BE2C (cell line): ENCODE measurements around the gene ZNF778.

Source experiments
- DNase-seq: peaks from one replicate; pipeline ENCODE4 v3.0.0-alpha.2; 2020
- H3K27me3 ChIP-seq: fragments of 250-450 bp; sonication (Bioruptor Pico); 2 replicates; pipeline ENCODE4 v1.5.1; 2020; ENCODE audit warnings: mild to moderate bottlenecking
- H3K36me3 ChIP-seq: fragments of 250-450 bp; sonication (Bioruptor Pico); 2 replicates; pipeline ENCODE4 v1.5.1; 2020; ENCODE audit warnings: mild to moderate bottlenecking
- H3K4me1 ChIP-seq: fragments of 250-450 bp; sonication (Bioruptor Pico); 2 replicates; pipeline ENCODE4 v1.5.1; 2020
- H3K4me3 ChIP-seq: 2 replicates; pipeline ENCODE4 v1.5.1; 2011; ENCODE audit warnings: low read depth, low read length
- H3K9me3 ChIP-seq: fragments of 250-450 bp; sonication (Bioruptor Pico); 2 replicates; pipeline ENCODE4 v1.5.1; 2020
- TF ChIP-seq, protein P1 (sequence below): IDR thresholded peaks from 2 replicates; pipeline ENCODE4 v1.5.1; 2012; ENCODE audit warnings: mild to moderate bottlenecking, low read depth, low read length

ZNF778 gene

DNA sequence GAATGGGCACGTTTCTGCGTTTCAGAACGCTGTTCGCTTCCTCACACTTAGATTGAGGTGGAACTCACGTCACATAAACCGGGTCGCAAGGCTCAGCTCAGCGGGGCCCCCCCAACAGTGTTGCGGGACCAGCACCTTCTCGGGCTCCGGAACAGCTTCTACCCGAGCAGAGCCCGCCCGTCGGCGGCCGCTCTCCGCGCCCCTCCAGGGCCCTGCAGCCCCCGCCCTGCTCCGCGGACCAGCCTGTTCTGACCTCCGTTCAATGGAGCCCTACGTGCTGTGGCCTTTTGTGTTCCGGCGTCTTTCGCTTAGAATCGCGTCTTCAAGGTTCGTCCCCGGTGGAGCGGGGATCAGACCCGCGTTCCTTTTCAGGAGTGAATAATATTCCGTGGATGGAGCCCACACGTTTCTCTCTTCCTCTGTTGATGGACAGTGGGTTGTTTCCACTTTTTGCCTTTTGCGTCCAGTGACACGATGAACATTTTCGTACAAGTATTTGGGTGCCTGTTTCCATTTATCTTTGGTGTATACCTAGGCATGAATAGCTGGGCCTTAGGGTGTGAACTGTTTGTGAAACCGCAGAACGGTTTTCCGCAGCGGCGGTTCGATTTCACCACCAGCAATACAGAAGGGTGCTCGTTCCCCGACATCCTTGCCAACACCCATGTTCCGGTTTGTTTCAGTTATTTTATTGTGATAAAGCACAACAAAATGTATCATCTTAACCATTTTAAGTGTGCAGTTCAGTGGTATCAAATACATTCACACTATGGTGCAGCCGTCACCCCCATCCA lies 14.9 kb upstream of the ZNF778 start:
- TF ChIP-seq, protein P1, sequence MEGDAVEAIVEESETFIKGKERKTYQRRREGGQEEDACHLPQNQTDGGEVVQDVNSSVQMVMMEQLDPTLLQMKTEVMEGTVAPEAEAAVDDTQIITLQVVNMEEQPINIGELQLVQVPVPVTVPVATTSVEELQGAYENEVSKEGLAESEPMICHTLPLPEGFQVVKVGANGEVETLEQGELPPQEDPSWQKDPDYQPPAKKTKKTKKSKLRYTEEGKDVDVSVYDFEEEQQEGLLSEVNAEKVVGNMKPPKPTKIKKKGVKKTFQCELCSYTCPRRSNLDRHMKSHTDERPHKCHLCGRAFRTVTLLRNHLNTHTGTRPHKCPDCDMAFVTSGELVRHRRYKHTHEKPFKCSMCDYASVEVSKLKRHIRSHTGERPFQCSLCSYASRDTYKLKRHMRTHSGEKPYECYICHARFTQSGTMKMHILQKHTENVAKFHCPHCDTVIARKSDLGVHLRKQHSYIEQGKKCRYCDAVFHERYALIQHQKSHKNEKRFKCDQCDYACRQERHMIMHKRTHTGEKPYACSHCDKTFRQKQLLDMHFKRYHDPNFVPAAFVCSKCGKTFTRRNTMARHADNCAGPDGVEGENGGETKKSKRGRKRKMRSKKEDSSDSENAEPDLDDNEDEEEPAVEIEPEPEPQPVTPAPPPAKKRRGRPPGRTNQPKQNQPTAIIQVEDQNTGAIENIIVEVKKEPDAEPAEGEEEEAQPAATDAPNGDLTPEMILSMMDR = no peak
- H3K27me3 ChIP-seq = peaks cover 78% of the 10 kb centered on the region
- H3K4me1 ChIP-seq = no peaks in the 10 kb centered on the region
- H3K36me3 ChIP-seq = no peaks in the 10 kb centered on the region
- peaks cover 3% of the 10 kb centered on the region; the same call in 1 of the 2 replicates for H3K9me3 ChIP-seq
- H3K4me3 ChIP-seq = no peak overlapping the region
- DNase-seq = no peak

DNA sequence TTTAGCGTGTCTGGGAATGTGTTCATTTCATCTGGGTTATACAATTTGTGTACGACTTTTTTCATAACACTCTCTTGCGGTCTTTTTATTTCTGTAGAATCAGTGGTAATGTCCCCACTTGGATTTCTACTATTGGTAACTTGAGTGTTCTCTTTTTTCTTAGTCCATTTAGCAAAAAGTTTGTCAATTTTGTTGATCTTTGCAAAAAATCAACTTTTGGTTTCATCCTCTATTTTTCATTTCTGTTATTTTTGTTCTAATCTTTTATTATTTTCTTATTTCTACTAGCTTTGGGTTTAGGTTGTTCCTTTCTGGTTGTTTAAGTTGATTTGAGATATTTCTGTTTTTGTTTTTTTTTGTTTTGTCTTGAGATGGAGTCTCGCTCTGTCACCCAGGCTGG lies 9.5 kb upstream of the ZNF778 start:
- TF ChIP-seq, protein P1 = no peak
- H3K9me3 ChIP-seq = no peaks in the 10 kb centered on the region
- no peaks in the 10 kb centered on the region for H3K4me1 ChIP-seq
- no peaks in the 10 kb centered on the region for H3K36me3 ChIP-seq
- DNase-seq = no peak
- H3K27me3 ChIP-seq = peaks cover 80% of the 10 kb centered on the region
- H3K4me3 ChIP-seq = no peak overlapping the region

DNA sequence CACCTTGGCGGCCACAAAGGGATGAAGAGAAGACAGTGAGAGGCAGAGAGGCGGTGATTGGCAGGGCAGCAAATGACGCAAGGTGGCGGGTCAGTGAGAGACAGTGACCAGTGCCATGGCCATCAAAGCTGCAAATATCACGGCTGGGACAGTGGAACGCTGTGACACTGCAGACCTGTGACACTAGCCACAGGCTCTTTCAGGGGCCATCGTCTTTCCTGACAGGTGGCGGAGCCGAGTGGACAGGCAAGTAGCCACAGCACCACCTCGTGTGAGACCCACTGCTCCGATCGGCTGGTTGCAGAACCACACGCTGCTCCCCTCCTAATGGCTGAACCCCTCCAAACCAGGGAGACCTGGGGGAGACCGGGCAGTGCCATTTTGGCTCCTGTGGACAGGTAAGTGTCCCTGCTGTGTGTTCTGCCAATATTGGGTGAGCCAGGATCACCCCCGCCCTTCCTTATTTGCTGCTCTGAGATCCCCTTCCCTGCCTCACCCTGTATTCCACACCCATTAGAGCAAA lies 7.9 kb upstream of the ZNF778 start:
- Histone ChIP-seq H3K36me3 (no peaks in the 10 kb centered on the region), H3K9me3 (no peaks in the 10 kb centered on the region), H3K27me3 (peaks cover 65% of the 10 kb centered on the region), H3K4me1 (no peaks in the 10 kb centered on the region), H3K4me3 (no peak overlapping the region)
- DNase-seq = no peak
- TF ChIP-seq, protein P1 = no peak

DNA sequence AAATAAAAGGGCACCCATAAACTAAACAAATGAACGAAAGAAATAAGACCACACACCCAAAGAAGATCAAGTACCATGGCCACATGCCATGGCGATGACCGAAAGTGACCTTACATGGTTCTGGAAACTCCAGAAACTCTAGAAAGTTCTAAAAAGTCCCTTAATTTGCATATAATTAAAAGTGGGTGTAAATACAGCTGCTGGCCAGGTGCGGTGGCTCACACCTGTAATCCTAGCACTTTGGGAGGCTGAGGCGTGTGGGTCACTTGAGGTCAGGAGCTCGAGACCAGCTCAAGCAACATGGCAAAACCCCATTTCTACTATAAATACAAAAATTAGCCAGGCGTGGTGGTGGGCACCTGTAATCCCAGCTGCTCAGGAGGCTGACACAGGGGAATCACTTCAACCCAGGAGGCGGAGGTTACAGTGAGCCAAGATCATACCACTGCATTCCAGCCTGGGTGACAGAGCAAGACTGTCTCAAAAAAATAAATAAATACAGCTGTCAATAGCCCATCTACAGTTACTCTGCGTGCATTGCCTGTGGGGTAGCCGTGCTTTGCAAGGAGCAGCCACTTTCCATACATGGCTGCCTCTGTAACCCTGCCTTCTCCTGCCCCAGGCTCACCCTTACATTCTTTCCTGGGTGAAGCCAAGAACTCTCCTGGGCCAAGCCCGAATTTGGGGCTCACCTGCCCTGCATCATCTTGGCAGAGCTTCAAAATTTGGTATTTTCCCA lies 7.2 kb upstream of the ZNF778 start:
- no peak overlapping the region for H3K4me3 ChIP-seq
- no peaks in the 10 kb centered on the region for H3K9me3 ChIP-seq
- no peak for DNase-seq
- no peaks in the 10 kb centered on the region for H3K4me1 ChIP-seq
- TF ChIP-seq, protein P1 = no peak
- H3K36me3 ChIP-seq = no peaks in the 10 kb centered on the region
- H3K27me3 ChIP-seq = peaks cover 58% of the 10 kb centered on the region

DNA sequence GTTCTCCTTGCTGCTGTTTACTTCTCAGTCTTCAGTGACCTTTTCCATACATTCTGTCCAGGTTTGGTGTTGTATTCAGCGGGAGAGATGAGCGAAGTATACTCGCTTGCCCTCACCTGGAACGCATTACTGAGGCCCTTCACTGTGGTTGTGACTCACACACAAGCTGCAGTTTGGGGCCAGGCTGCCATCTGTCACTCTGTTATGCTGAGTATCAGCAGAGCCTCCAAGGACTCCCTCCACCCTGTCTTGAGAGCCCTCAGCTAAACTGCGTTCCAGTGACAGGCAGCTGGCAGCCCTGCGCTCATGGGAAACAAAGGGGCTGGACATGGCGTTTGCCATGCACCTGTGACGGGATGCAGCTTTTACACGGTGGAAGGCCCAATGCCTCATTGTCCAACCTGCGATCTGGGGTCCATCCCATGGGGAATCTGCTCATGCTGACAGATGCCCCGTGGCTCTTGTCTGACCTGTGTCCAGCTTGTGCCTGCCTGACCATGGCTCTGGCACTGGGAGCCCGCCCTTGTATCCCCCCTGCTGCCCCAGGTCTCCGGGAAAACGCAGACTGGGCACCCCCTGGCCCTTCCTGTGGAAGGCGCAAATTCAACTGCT lies 6.5 kb upstream of the ZNF778 start:
- H3K4me1 ChIP-seq = no peaks in the 10 kb centered on the region
- H3K36me3 ChIP-seq = no peaks in the 10 kb centered on the region
- H3K9me3 ChIP-seq = no peaks in the 10 kb centered on the region
- DNase-seq = no peak
- H3K4me3 ChIP-seq = no peak overlapping the region
- peaks cover 54% of the 10 kb centered on the region for H3K27me3 ChIP-seq
- TF ChIP-seq, protein P1 = no peak
